Activated CD8-positive, alpha-beta memory T cell treated with anti-CD3 and anti-CD28 coated beads, Interleukin-2, amount 10 ng/mL, durations not matched to agents 7 days and 5 days (primary cell): ENCODE measurements around the gene CCNL1. TPM values are rescaled to one million over a fixed set of nuclear protein-coding genes. Genes with fewer than 3 reads are reported as not detected.

Source experiments
- ATAC-seq: fragments of 150-1000 bp; cut with Tn5 transposase; one replicate; pipeline ENCODE4 v1.10.0; 2021; ENCODE audit warnings: moderate library complexity
- CTCF ChIA-PET: fragments of 350-600 bp; sonication (Branson Sonifier 250); formaldehyde crosslinking; loops from one replicate; lab custom pipeline; 2021; ENCODE audit warnings: antibody characterized with exemption; lab: Charles Lee
- DNase-seq: peaks from one replicate; pipeline ENCODE4 v3.0.0-alpha.2; 2020
- H3K27ac Mint-ChIP-seq: one replicate; pipeline ENCODE4 v1.8.0; 2021; ENCODE audit warnings: mild to moderate bottlenecking, mixed read lengths
- H3K27me3 Mint-ChIP-seq: one replicate; pipeline ENCODE4 v1.8.0; 2021; ENCODE audit warnings: mixed read lengths
- H3K36me3 Mint-ChIP-seq: one replicate; pipeline ENCODE4 v1.8.0; 2021; ENCODE audit warnings: mild to moderate bottlenecking, mixed read lengths
- H3K4me1 Mint-ChIP-seq: one replicate; pipeline ENCODE4 v1.8.0; 2021; ENCODE audit warnings: mixed read lengths
- H3K4me3 Mint-ChIP-seq: one replicate; pipeline ENCODE4 v1.8.0; 2021; ENCODE audit warnings: mild to moderate bottlenecking, moderate library complexity, mixed read lengths
- H3K9me3 Mint-ChIP-seq: one replicate; pipeline ENCODE4 v1.8.0; 2022; ENCODE audit warnings: low read depth, mixed read lengths
- total RNA-seq, 2 experiments: library from RNA; stranded (reverse); gene quantifications; one replicate each; pipeline ENCODE4 v1.2.3, GENCODE V29; 2021

Gene CCNL1
- total RNA-seq, 2 experiments from 2014 or later = 166 to 254 TPM

DNA sequence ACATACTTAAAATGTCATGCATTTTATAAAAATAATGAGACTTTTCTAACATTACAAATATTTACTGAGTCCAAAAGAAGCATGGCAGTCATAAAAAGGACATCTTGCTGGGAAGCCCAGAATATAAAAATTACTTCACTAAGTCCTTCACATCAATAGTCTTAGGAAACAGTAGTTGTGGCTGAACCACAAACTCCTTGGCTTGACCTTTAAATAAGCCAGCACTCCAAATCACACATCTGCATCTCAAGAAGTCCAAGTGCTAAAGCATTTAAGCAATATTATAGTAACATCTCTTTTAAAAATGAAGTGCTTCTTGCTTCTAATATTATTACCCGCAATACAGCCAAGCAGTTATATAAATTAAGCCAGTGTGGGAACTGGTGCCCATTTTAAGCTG is 8.8 kb downstream of the CCNL1 start:
- DNase-seq (no peak), ATAC-seq (no peak)
- Mint-ChIP-seq H3K4me3 (no peak overlapping the region), H3K36me3 (peaks cover 83% of the 10 kb centered on the region), H3K27me3 (no peaks in the 10 kb centered on the region), H3K9me3 (no peaks in the 10 kb centered on the region), H3K27ac (no peak overlapping the region), H3K4me1 (peaks cover 64% of the 10 kb centered on the region)
- CTCF ChIA-PET = interaction anchor here (1.4 to 6.5 kb wide), 2 partner anchors 9 to 14 kb away, joined by 3 to 51 read pairs; partner anchors contain the start of gene CCNL1

DNA sequence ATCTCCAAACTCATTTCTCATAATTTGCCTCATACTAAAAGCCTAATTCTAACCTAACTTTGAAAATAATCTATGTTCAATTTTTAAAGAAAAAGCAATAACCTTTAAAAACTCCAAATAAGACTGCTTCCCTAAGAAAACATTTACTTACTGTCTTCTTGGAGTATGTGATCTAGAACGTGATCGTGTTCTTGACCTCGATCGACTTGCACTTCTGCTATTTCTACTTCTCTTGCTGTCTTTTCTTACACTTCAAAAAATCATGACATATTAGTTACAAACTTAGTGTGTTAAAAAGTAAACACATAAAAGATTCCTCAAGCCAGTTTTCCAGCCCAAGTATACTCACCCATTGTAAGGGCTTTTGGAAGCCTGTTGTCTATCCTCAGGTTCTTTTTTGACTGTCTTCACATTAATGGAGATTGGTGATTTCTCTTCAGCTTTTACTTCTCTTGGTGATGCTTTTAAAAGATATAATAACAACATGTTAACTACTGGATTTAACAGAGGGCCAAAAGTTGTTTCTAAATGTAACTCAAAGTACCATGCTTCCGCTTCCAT is 10.7 kb downstream of the CCNL1 start:
- CTCF ChIA-PET = interaction anchor here (1.1 to 6.5 kb wide), 2 partner anchors 10 to 12 kb away, joined by 3 to 51 read pairs; no protein-coding TSS in a partner anchor
- H3K9me3 Mint-ChIP-seq = no peaks in the 10 kb centered on the region
- ATAC-seq (no peak), DNase-seq (no peak)
- peaks cover 55% of the 10 kb centered on the region for H3K4me1 Mint-ChIP-seq
- no peak overlapping the region for H3K4me3 Mint-ChIP-seq
- peak overlapping the region; percentile 4 for H3K27ac Mint-ChIP-seq
- H3K27me3 Mint-ChIP-seq = no peaks in the 10 kb centered on the region
- H3K36me3 Mint-ChIP-seq = peaks cover 83% of the 10 kb centered on the region

DNA sequence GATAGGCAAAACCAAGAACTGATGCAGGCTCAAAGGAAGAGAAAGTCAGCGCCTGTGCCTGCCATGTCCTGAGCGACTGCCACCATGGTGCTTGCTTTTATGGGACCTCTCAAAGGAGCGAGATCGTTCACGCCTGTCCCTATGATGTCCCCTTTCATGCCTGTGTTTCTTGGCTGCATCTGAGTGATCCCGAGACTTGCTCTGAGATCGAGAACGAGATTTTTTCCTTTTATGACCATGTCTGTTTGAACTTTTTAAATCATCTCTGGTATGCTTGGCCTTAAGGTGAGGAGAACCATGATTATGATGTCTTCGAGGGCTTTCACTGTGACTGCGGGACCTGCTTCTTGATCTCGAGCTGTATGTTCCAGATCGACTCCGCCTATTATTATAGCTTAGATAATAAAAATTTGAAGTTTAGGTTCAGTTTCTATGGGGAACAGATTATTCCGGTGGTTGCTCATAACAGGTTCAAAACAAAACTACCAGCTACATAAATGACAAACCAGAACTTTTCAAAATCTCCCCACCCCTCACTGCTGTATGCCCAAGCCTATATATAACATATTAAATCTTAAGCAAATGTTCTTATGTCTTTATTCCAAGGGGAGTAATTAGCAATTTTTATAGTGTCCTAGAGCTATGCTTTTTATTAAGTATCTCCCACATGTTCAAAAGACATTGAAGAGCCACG is 11.6 kb downstream of the CCNL1 start:
- Mint-ChIP-seq H3K4me1 (peaks cover 49% of the 10 kb centered on the region), H3K9me3 (no peaks in the 10 kb centered on the region), H3K4me3 (no peak overlapping the region), H3K36me3 (peaks cover 83% of the 10 kb centered on the region), H3K27ac (peak overlapping the region; percentile 43), H3K27me3 (no peaks in the 10 kb centered on the region)
- ATAC-seq = peak; percentile 15
- CTCF ChIA-PET = interaction anchor here (1.0 to 6.5 kb wide), 2 partner anchors 9 to 11 kb away, joined by 4 to 51 read pairs; no protein-coding TSS in a partner anchor
- DNase-seq = peak; percentile 41

DNA sequence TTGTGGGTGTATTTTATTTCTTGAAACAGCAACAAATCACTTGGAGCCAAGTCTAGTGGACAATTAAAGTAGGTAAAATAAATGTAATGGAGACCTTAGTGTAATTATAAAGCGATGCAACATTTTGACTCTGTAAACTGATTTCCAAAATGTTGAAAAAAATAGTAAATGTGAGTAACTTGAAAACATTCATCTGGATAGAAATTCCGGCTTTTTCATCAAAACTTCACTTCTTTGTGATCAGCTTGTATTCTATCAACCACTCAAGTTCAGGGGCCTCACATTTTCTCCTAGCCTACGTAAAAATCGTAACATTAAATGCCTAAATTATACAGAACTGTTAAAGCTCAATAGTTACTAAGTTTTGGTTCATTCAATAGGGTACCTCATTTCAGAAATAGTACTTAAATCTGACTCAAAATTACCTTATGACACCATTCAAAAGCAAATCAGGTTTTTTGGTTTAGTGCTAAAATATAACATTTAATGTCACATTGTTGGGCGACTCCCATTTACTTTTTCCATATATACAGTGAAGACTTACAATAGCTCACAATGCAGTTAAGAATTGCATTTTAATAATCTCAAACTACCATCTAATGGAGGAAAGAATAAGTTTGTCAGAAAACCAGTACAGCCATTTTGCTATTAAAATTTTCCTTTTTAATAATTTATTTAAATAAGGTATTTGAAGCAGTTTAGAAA is 12.7 kb downstream of the CCNL1 start:
- Mint-ChIP-seq H3K27ac (peak overlapping the region; percentile 30), H3K9me3 (no peaks in the 10 kb centered on the region), H3K4me3 (no peak overlapping the region), H3K4me1 (peaks cover 40% of the 10 kb centered on the region), H3K27me3 (no peaks in the 10 kb centered on the region), H3K36me3 (peaks cover 81% of the 10 kb centered on the region)
- CTCF ChIA-PET = interaction anchor here (0.9 to 6.5 kb wide), 3 partner anchors 9 to 28 kb away, joined by 3 to 51 read pairs (median 4); no protein-coding TSS in a partner anchor
- DNase-seq = no peak
- no peak for ATAC-seq

DNA sequence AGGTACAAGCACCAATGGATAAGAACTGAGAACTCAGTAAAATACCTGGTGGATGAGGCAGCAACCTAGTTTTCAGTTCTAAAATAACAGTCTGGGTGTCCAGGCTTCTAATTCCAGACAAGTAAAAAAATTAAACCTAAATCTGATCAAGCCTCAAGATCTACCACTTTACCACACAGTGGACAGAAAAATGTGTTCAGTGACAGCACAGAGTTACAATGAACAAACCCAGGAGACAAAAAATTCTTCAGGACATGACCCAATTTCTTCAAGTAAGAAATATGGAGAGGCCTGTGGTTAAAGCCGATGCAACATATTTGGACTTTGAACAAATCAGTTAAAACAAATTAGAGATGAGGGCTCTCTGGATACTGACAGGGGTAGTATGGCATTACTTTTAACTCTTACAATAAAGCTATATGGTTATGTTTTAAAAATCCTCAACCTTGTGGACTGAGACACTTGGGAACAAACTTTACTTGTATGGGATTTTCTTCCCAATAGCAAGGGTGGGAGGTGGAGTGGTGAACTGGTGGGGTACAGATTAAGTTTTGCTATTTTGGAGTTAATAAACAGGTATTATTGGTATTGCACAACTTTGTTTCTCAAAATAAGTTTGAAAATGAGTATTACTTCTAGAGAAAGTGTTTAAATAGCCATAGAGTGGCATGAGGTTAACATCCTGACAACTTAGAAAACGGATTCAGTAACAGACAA is 14.2 kb downstream of the CCNL1 start:
- no peak overlapping the region for H3K4me3 Mint-ChIP-seq

GRCh38 chr3:157142315-157142714 is 17.6 kb downstream of the CCNL1 start:
- ATAC-seq (no peak), DNase-seq (no peak)
- Mint-ChIP-seq H3K4me3 (no peak overlapping the region), H3K27me3 (no peaks in the 10 kb centered on the region), H3K27ac (no peak overlapping the region), H3K4me1 (peaks cover 13% of the 10 kb centered on the region), H3K36me3 (peaks cover 51% of the 10 kb centered on the region), H3K9me3 (no peaks in the 10 kb centered on the region)
- CTCF ChIA-PET = interaction anchor here (0.6 kb wide), 1 partner anchor 329 kb away, joined by 3 read pairs; no protein-coding TSS in a partner anchor

More for the DNA sequence above, 14.2 kb downstream of the CCNL1 start:
- Mint-ChIP-seq H3K27ac (peak overlapping the region; percentile 47), H3K4me1 (peaks cover 27% of the 10 kb centered on the region), H3K9me3 (no peaks in the 10 kb centered on the region), H3K27me3 (no peaks in the 10 kb centered on the region), H3K36me3 (peaks cover 73% of the 10 kb centered on the region)
- CTCF ChIA-PET = interaction anchor here (6.5 kb wide), 1 partner anchor 8 kb away, joined by 51 read pairs; no protein-coding TSS in a partner anchor
- ATAC-seq (peak; percentile 10), DNase-seq (no peak)

- Mint-ChIP-seq H3K4me3 (no peak overlapping the region), H3K9me3 (no peaks in the 10 kb centered on the region), H3K27me3 (no peaks in the 10 kb centered on the region), H3K36me3 (peaks cover 35% of the 10 kb centered on the region), H3K27ac (no peak overlapping the region), H3K4me1 (peaks cover 29% of the 10 kb centered on the region)
- DNase-seq (no peak), ATAC-seq (no peak)
- CTCF ChIA-PET = interaction anchor here (1.4 to 19.3 kb wide), 3 partner anchors 9 to 54 kb away, joined by 4 to 332 read pairs (median 51); no protein-coding TSS in a partner anchor
These were observed 19.9 kb downstream of the CCNL1 start for GRCh38 chr3:157139938-157140534.

- H3K27ac Mint-ChIP-seq = peak overlapping the region; percentile 93
- ATAC-seq = peak; percentile 5
These were observed 23.1 kb downstream of the CCNL1 start for GRCh38 chr3:157136647-157137387.

GRCh38 chr3:157135671-157136396 is 24.1 kb downstream of the CCNL1 start:
- no peak overlapping the region for H3K4me3 Mint-ChIP-seq
- H3K4me1 Mint-ChIP-seq = peaks cover 69% of the 10 kb centered on the region
- ATAC-seq (no peak), DNase-seq (no peak)
- H3K9me3 Mint-ChIP-seq = no peaks in the 10 kb centered on the region
- H3K36me3 Mint-ChIP-seq = peaks cover 11% of the 10 kb centered on the region
- no peaks in the 10 kb centered on the region for H3K27me3 Mint-ChIP-seq
- CTCF ChIA-PET = interaction anchor here (0.7 to 19.3 kb wide), 9 partner anchors 13 to 581 kb away, joined by 3 to 332 read pairs (median 14); partner anchors contain the start of genes SSR3 and TIPARP
- peak overlapping the region; percentile 93 for H3K27ac Mint-ChIP-seq

More at GRCh38 chr3:157136647-157137387, 23.1 kb downstream of the CCNL1 start:
- DNase-seq = peak; percentile 39
- Mint-ChIP-seq H3K4me1 (peaks cover 59% of the 10 kb centered on the region), H3K9me3 (no peaks in the 10 kb centered on the region), H3K27me3 (no peaks in the 10 kb centered on the region), H3K4me3 (no peak overlapping the region), H3K36me3 (peaks cover 11% of the 10 kb centered on the region)
- CTCF ChIA-PET = interaction anchor here (0.6 to 19.3 kb wide), 40 partner anchors 9 to 1093 kb away, joined by 3 to 332 read pairs (median 5); partner anchors contain the start of genes CCNL1 and TIPARP

GRCh38 chr3:157134620-157135191 is 25.2 kb downstream of the CCNL1 start:
- peak; percentile 79 for ATAC-seq
- H3K4me3 Mint-ChIP-seq = peak overlapping the region; percentile 25
- H3K9me3 Mint-ChIP-seq = no peaks in the 10 kb centered on the region
- peaks cover 79% of the 10 kb centered on the region for H3K4me1 Mint-ChIP-seq
- peak overlapping the region; percentile 93 for H3K27ac Mint-ChIP-seq
- DNase-seq = peak; percentile 78
- CTCF ChIA-PET = interaction anchor here (0.9 to 19.3 kb wide), 6 partner anchors 14 to 579 kb away, joined by 3 to 332 read pairs (median 11); partner anchors contain the start of genes SSR3 and TIPARP
- peaks cover 11% of the 10 kb centered on the region for H3K36me3 Mint-ChIP-seq
- H3K27me3 Mint-ChIP-seq = no peaks in the 10 kb centered on the region
